ENCODE data around the gene SELL.
"Not testable (repeated sequence)": the region's sequence is repeated elsewhere in the genome, so short reads cannot be mapped to it uniquely, and the experiment has no call there.

Gene SELL

DNA sequence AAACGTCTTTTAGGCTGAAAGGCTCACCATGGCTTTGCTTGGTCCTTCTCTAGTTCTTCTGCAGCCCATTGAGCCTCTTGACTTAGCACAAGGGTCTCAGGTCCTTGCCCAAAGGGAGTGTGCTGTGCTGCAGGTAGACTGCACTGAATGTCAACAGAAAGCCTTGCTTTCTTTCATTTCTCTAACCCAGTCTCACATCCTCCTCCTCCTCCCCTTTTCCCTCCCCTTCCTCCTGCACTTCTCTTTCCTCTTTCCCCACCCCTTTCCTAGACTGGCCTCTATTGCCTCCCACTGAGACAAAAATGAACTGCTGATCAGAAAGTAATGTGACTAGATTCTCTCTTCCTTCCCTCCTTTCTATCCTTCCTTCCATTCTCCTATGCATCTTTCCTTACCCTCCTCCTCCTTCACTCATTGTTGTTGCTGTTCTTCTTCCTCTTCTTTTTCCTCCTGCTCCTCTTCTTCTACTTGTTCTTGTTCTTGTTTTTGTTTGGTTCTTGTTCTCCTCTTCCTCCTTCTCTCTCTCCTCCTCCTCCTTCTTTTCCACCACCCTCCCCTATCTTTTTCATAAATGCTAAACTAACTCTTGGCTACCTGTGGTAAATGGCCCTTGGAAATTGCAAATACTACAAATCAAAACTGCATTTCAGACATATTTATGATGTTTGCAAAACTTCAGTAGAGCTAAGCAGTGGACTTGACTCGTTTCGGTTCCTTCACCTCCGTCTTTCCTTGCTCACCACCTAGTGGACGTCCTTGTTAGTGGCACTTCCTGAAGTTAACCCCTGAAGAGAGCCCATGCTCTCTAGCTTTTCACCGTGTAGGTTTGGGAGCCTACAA is at the start of gene SELL:
Gene SELL, minus strand, starts transcription at position 152 of the 840 bp plus-strand sequence. Its CDS starts 122 bp downstream, at position 30.
- DNase-seq (ENCODE audit: low read depth in 3 of 3): peak; percentile 55 to 70 (median 64)

GRCh38 chr1:169759038-169759437 is 47.6 kb upstream of the SELL start:
- no peak for DNase-seq (ENCODE audit: low read depth in 3 of 3)

- DNase-seq (ENCODE audit: low read depth in 3 of 3): no peak
Observed at GRCh38 chr1:169753549-169753948, 42.1 kb upstream of the SELL start.

DNA sequence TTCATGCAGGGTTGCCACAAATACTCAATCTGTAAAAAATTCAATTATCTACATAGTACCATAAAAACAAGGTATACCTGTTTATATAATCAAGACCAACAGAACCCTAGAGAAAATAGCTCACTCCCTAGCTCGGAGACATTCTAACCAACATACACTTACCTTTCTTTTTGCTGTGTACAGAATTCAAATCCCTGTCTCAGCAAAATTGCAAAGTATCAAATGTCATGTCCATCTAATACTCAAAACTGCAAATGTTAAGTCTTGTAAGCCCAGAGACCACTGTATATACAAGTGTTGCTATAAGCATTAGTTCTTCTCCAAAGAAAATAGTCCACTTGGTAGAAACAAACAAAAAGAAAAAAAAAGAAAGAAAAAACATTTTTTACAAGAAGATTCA is 38.6 kb upstream of the SELL start:
- no peak for DNase-seq (ENCODE audit: low read depth in 3 of 3)

- DNase-seq (ENCODE audit: low read depth in 3 of 3): no peak
Observed at GRCh38 chr1:169746550-169746949, 35.1 kb upstream of the SELL start.

DNA sequence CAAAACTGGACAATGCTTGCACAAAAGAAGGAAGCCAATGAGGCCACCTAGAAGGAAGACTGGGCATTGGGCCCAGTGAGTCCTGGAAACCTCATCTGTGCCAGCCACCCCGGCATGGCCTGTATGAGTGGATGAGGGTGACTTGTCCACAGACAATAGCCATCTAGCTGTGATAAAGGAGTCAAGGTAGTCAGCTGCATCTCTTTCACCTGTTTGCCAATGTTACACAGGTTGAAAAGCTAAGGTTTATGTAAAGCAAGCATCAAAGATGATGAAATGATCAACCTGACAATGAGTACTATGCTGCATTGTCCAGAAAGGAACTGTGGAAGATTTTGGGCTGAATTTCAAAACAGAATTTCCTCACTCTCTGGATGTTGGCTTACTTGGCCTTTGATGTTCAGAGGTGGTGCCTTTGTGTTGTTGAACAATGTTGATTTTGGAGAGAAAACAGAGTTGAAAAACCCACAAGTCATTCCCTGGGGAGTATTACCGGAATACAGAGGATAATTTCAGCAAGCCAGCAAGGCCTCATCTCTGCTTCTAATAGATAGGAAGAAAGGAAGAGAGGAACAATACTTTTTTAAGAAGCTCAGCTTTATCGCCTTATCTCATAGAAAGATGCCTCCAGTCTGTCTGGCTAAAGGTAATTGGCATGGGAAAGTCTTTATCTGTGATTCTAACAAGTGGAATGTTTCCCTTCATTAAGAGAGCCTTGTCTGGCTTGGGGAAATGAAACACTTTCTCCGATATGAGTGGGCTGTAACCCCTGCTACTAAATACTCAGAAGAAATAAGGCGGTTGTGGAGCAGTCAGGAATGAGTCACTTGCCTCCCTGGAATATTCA is 33.8 kb upstream of the SELL start:
- DNase-seq (ENCODE audit: low read depth in 3 of 3): no peak

- DNase-seq (ENCODE audit: low read depth in 3 of 3): no peak
Observed at GRCh38 chr1:169741666-169742394, 30.4 kb upstream of the SELL start.

GRCh38 chr1:169739980-169740379 is 28.6 kb upstream of the SELL start:
- DNase-seq (ENCODE audit: low read depth in 3 of 3): no peak

- DNase-seq (ENCODE audit: low read depth in 3 of 3): no peak
Observed at GRCh38 chr1:169733924-169734323, 22.5 kb upstream of the SELL start, which contains the start of gene SELE. Gene SELE (minus strand): TSS chr1:169734079. CDS start chr1:169733612, 467 bp downstream.

DNA sequence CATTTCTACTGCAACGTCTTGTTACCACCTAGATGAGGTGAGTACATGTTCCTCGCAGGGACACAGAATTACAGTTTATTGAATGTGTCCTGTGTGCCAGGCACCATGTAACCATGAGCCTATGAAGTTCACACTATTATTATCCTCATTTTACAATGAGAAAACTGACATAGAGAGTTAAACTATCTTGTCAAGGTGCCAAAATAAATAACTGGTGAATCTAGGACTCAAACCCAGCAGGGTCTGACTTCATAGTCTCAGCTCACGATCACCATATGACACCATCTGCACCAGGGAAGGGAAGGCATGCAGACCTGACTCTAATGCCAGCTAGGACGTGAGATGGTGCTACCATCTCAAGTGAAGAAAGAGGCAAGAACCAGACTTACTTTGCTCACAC is 20.0 kb upstream of the SELL start:
- DNase-seq (ENCODE audit: low read depth in 3 of 3): no peak

- DNase-seq (ENCODE audit: low read depth in 3 of 3): no peak
Observed at GRCh38 chr1:169729991-169730390, 18.6 kb upstream of the SELL start.

DNA sequence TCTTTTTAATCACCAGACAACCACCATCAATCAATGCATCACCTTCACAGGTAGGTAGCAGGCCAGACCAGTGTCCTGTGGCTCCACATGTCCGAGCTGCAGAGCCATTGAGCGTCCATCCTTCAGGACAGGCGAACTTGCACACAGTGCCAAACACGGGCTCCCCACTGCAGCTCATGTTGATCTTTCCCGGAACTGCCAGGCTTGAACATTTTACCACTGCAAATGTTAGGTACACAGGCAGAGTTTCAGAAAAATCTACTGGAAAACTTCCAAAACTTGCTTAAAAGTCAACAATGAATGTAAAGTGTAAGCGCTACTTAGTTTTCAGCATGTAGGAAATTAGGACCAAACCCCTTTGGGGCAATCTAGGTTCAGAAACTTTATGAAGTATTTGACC is 15.9 kb upstream of the SELL start:
- no peak for DNase-seq (ENCODE audit: low read depth in 3 of 3)

GRCh38 chr1:169726851-169727250 is 15.4 kb upstream of the SELL start:
- no peak for DNase-seq (ENCODE audit: low read depth in 3 of 3)

DNA sequence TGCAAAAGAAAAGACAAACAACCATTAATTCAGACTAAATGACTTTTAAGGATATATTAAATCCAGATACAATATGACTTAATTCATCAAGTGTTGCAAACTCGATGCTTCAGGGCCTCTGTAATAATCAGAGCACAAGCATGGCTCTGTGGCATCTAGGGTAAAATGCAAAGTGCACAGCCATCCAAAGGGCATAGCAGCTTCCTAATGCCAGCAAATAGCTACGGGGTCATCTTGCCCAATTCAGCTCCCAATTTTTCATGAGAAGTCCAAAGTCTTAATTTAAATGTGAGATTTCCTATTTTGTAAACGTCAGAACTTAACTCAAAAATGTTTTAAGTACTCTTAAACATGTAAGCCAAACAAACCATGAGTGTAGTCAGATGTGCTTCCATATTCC is 14.5 kb upstream of the SELL start:
- DNase-seq (ENCODE audit: low read depth in 3 of 3): no peak

GRCh38 chr1:169724168-169724567 is 12.7 kb upstream of the SELL start:
- no peak for DNase-seq (ENCODE audit: low read depth in 3 of 3)

GRCh38 chr1:169723763-169724162 is 12.3 kb upstream of the SELL start:
- no peak for DNase-seq (ENCODE audit: low read depth in 3 of 3)

- DNase-seq (ENCODE audit: low read depth in 3 of 3): no peak
Observed at GRCh38 chr1:169722779-169723178, 11.4 kb upstream of the SELL start.

DNA sequence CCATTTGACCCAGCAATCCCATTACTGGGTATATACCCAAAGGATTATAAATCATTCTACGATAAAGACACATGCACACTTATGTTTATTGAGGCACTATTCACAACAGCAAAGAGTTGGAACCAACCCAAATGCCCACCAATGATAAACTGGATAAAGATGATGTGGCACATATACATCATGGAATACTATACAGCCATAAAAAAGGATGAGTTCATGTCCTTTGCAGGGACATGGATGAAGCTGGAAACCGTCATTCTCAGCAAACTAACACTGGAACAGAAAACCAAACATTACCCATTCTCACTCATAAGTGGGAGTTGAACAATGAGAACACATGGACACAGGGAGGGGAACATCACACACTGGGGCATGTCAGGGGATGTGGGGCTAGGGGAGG is 3.7 kb upstream of the SELL start:
- DNase-seq (ENCODE audit: low read depth in 3 of 3): not testable (repeated sequence)

DNA sequence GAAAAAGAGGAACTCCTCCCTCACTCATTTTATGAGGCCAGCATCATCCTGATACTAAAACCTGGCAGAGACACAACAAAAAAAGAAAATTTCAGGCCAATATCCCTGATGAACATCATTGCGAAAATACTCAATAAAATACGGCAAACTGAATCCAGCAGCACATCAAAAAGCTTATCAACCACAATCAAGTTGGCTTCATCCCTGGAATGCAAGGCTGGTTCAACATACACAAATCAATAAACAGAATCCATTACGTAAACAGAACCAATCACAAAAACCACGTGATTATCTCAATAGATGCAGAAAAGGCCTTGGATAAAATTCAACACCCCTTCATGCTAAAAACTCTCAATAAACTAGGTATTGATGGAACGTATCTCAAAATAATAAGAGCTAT is 1.7 kb upstream of the SELL start:
- not testable (repeated sequence) for DNase-seq (ENCODE audit: low read depth in 3 of 3)

DNA sequence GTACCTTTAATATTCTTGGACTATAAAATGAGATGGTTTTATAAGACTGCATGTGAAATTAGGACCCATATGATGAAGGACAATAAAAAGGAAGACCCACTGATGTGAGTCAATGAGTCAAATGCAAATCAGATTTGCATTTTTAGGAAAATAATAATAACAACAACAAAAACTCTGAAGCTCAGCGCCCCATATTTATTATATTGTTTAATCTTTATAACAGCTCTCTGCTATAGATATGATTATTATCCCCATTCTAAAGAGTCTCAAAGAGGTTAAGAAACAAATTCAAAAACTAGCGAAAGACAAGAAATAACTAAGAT is 850 bp upstream of the SELL start:
- DNase-seq (ENCODE audit: low read depth in 3 of 3): no peak

- DNase-seq (ENCODE audit: low read depth in 3 of 3): no peak
Observed at GRCh38 chr1:169708647-169709046, 2.8 kb downstream of the SELL start.

GRCh38 chr1:169707912-169708604 is 3.4 kb downstream of the SELL start:
- no peak for DNase-seq (ENCODE audit: low read depth in 3 of 3)
